GM21619 (cell line): ENCODE measurements around the gene TRPM5.
"Not testable (repeated sequence)": the region's sequence is repeated elsewhere in the genome, so short reads cannot be mapped to it uniquely, and the experiment has no call there.

Experiments
- ATAC-seq: cut with Tn5 transposase; IDR thresholded peaks from one replicate; pipeline ENCODE4 v1.9.1; 2021; ENCODE audit not compliant: unreplicated experiment

TRPM5 gene

GRCh38 chr11:2443881-2444820, at the start of gene TRPM5:
TSS of gene TRPM5 (minus strand) at chr11:2444514. CDS start at chr11:2423036, 21,478 bp downstream.
- ATAC-seq, result no peak

GRCh38 chr11:2489083-2489482, 44.8 kb upstream of the TRPM5 start:
- ATAC-seq, result no peak

- no peak for ATAC-seq
Observed at GRCh38 chr11:2488004-2488403, 43.7 kb upstream of the TRPM5 start.

- no peak for ATAC-seq
Observed at GRCh38 chr11:2484576-2485125, 40.3 kb upstream of the TRPM5 start.

GRCh38 chr11:2483426-2483825, 39.1 kb upstream of the TRPM5 start:
- ATAC-seq, result no peak

- no peak for ATAC-seq
Observed at GRCh38 chr11:2482745-2483144, 38.4 kb upstream of the TRPM5 start.

GRCh38 chr11:2482204-2482603, 37.9 kb upstream of the TRPM5 start:
- ATAC-seq, result no peak

GRCh38 chr11:2481253-2481652, 36.9 kb upstream of the TRPM5 start:
- ATAC-seq, result no peak

GRCh38 chr11:2480874-2481220, 36.5 kb upstream of the TRPM5 start:
- ATAC-seq, result no peak

- not testable (repeated sequence) for ATAC-seq
Observed at GRCh38 chr11:2480067-2480873, 36.0 kb upstream of the TRPM5 start.

- ATAC-seq, result no peak
Observed at GRCh38 chr11:2477936-2478335, 33.6 kb upstream of the TRPM5 start.

- ATAC-seq, result no peak
Observed at GRCh38 chr11:2477254-2477653, 32.9 kb upstream of the TRPM5 start.

GRCh38 chr11:2475136-2475918, 31.0 kb upstream of the TRPM5 start:
- no peak for ATAC-seq

- ATAC-seq, result no peak
Observed at GRCh38 chr11:2474059-2474901, 30.0 kb upstream of the TRPM5 start.

GRCh38 chr11:2473361-2474058, 29.2 kb upstream of the TRPM5 start:
- ATAC-seq, result no peak

- no peak for ATAC-seq
Observed at GRCh38 chr11:2472428-2473186, 28.3 kb upstream of the TRPM5 start.

GRCh38 chr11:2471804-2472096, 27.4 kb upstream of the TRPM5 start:
- ATAC-seq, result no peak

GRCh38 chr11:2471048-2471803, 26.9 kb upstream of the TRPM5 start:
- ATAC-seq, result no peak
